Jurkat, Clone E6-1 (cell line): ENCODE data around the gene CAPN12. TPM values are rescaled to one million over a fixed set of nuclear protein-coding genes. Genes with fewer than 3 reads are reported as not detected.
"Not testable (repeated sequence)": the region's sequence is repeated elsewhere in the genome, so short reads cannot be mapped to it uniquely, and the experiment has no call there.

ENCODE experiments used
- DNase-seq: peaks from one replicate; pipeline ENCODE4 v3.0.0-alpha.2; 2011; ENCODE audit warnings: low read depth, low spot score
- H3K4me3 ChIP-seq: 2 replicates; pipeline ENCODE4 v1.5.1; 2011; ENCODE audit warnings: mild to moderate bottlenecking, low read length, control low read depth, moderate library complexity
- polyA plus RNA-seq: library from polyadenylated mRNA; unstranded; fragments of >200 nt; gene quantifications from one replicate; pipeline ENCODE4 v1.2.1, GENCODE V29; 2012; ENCODE audit warnings: missing spikeins; ENCODE audit not compliant: insufficient read length, insufficient read depth

CAPN12 gene
- 1.8 TPM for polyA plus RNA-seq

DNA sequence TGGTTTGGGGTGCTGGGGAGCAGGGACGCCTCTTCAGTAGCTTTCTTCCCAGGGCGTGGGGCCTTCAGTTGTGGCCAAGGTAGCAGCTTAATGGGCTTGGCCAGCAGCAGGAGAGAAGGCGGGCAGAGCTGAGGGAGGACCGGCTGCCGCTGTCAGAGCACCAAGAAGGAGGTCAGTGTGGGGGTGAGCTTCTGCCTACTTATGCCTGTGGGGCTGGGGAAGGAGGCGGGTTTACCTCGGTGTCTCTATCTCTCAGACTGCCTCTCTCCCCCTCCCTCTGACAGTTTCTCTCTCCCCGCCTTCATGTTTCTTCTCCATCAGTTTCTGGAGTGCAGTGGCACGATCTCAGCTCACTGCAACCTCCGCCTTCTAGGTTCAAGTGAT lies at the start of gene CAPN12:
CAPN12 (minus strand) TSS at position 177 of the 384 bp plus-strand sequence. CDS start 309 bp downstream, outside the sequence.
- H3K4me3 ChIP-seq, result no peak within 1 kb of the TSS
- no peak for DNase-seq

GRCh38 chr19:38793671-38794070 lies 49.4 kb upstream of the CAPN12 start:
- no peak for DNase-seq
- no peak overlapping the region for H3K4me3 ChIP-seq

- no peak overlapping the region for H3K4me3 ChIP-seq
- no peak for DNase-seq
These were observed 48.9 kb upstream of the CAPN12 start for GRCh38 chr19:38793177-38793576.

GRCh38 chr19:38792250-38793111 lies 48.2 kb upstream of the CAPN12 start:
- DNase-seq, result no peak
- H3K4me3 ChIP-seq, result no peak overlapping the region

DNA sequence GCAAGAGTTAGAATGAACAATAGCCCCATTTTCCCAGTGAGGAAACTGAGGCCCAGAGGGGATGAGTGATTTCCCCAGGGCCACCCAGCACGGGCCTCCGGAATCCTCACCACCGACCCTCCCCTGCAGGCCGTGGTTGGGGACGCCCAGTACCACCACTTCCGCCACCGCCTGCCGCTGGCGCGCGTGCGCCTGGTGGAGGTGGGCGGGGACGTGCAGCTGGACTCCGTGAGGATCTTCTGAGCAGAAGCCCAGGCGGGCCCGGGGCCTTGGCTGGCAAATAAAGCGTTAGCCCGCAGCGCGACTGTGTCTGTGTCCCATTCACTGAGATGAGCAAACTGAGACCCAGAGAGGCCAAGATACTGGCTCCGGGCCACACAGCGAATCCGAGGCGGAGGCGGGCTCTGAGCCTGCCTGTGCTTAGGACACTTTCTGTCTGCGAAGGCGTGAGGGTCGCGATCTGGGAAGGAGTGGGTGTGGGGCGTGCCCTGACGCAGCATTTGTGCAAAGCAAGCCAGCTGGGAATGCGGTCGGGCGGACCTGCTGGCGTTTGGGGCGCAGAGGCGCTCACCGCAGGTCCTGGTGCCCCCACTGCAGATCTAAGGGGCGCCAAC lies 47.3 kb upstream of the CAPN12 start:
- H3K4me3 ChIP-seq, result peak overlapping the region; percentile 32
- not testable (repeated sequence) for DNase-seq

GRCh38 chr19:38790507-38791403 lies 46.5 kb upstream of the CAPN12 start:
- not testable (repeated sequence) for DNase-seq
- peak overlapping the region; percentile 32 for H3K4me3 ChIP-seq

- no peak for DNase-seq
- H3K4me3 ChIP-seq, result no peak within 1 kb of the TSS
These were observed 44.4 kb upstream of the CAPN12 start, which contains the start of gene LGALS7B for GRCh38 chr19:38788478-38789243. TSS of gene LGALS7B (plus strand) at chr19:38789200. CDS start at chr19:38789227, 27 bp downstream.

- H3K4me3 ChIP-seq, result no peak overlapping the region
- DNase-seq, result no peak
These were observed 42.4 kb upstream of the CAPN12 start for GRCh38 chr19:38786572-38787265.

- not testable (repeated sequence) for H3K4me3 ChIP-seq, DNase-seq
These were observed 41.8 kb upstream of the CAPN12 start for GRCh38 chr19:38786061-38786460.

GRCh38 chr19:38785187-38785699 lies 41.0 kb upstream of the CAPN12 start:
- no peak overlapping the region for H3K4me3 ChIP-seq
- DNase-seq, result no peak

DNA sequence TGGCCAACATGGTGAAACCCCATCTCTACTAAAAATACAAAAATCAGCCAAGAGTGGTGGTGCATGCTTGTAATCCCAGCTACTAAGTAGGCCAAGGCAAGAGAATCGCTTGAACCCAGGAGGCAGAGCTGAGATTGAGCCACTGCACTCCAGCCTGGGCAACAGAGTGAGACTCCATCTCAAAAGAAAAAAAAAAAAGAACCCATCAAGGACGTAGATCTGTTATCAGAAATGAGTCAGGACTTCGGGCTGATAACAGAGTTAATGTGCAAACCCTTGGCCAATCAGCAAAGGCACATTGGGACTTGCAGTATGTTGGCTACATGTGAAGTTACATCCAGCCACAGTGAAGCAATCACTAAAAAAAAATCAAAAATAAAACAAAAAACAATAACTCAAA lies 40.0 kb upstream of the CAPN12 start:
- no peak overlapping the region for H3K4me3 ChIP-seq
- DNase-seq, result no peak

GRCh38 chr19:38782212-38782611 lies 37.9 kb upstream of the CAPN12 start:
- not testable (repeated sequence) for H3K4me3 ChIP-seq, DNase-seq

DNA sequence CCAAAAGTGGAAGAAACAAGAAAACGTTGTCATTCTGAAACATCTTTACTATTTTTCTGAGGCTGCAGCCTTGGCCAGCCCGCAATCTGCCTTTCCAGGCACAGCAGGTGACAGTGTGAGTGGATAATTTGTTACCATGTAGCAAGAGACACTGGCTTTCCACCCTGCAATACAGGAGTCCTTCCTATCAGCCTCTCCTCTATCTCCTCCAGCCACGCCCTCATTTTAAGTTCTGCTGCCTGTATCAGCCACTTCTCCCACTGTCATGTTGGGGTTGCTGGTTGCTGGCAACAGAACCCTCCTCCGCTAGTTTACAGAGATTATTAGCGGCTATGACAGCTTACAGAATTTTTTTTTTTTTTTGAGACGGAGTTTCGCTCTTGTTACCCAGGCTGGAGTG lies 36.8 kb upstream of the CAPN12 start:
- no peak for DNase-seq
- no peak overlapping the region for H3K4me3 ChIP-seq

DNA sequence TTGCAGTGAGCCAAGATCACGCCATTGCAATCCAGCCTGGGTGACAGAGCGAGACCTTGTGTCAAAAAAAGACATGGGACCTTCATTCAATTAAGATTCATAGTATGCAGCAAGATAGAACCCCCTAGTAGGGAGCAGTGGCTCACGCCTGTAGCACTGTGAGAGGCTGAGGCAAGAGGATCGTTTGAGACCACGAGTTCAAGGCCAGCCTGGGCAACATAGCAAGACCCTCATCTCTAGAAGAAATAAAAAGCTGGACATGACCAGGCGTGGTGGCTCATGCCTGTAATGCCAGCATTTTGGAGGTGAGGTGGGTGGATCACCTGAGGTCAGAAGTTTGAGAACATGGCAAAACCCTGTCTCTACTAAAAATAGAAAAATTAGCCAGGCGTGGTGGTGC lies 36.2 kb upstream of the CAPN12 start:
- DNase-seq, result no peak
- no peak overlapping the region for H3K4me3 ChIP-seq

- H3K4me3 ChIP-seq, result no peak overlapping the region
- DNase-seq, result no peak
These were observed 34.5 kb upstream of the CAPN12 start for GRCh38 chr19:38778733-38779132.

GRCh38 chr19:38774181-38774950 lies 30.1 kb upstream of the CAPN12 start:
- no peak overlapping the region for H3K4me3 ChIP-seq
- no peak for DNase-seq

DNA sequence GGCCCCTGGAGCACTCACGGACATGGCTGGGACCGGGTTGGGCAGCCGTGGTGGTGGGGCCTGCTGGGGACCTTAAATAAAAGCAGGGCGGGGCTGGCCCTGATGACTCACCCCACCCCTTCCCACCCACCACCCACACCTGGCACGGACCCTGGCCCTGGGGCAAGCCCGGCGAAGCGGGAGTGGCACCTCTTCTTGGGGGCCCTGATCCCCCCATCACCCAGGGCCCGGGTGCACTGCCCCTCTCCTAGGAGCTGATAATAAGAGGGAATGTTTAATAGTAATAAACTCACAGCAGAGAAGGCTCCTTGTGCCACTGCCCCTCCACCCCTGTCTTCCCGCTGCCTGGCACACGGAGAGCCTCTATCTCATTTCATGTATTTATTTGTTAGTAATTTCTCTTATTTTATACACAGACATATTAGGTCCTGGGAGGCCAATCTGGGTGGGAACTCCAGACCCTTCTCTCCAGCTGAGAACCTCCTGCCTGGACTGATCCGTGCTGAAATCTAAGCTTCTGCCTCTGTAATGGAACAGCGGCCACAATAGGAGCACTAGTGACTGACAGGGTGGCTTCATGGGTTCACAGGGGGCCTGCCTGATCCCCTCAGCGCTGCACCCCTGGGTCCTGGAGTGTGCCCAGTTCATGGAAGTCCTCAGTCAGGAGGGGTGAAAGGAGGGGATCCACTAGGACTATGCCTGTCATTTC lies 29.3 kb upstream of the CAPN12 start, which contains the start of gene LGALS7:
LGALS7 (minus strand) TSS at position 49 of the 709 bp plus-strand sequence; CDS start at position 24, 25 bp downstream.
- H3K4me3 ChIP-seq, result no peak within 1 kb of the TSS
- no peak for DNase-seq
